Measurements from ENCODE around the gene ATXN7L1.

DNA sequence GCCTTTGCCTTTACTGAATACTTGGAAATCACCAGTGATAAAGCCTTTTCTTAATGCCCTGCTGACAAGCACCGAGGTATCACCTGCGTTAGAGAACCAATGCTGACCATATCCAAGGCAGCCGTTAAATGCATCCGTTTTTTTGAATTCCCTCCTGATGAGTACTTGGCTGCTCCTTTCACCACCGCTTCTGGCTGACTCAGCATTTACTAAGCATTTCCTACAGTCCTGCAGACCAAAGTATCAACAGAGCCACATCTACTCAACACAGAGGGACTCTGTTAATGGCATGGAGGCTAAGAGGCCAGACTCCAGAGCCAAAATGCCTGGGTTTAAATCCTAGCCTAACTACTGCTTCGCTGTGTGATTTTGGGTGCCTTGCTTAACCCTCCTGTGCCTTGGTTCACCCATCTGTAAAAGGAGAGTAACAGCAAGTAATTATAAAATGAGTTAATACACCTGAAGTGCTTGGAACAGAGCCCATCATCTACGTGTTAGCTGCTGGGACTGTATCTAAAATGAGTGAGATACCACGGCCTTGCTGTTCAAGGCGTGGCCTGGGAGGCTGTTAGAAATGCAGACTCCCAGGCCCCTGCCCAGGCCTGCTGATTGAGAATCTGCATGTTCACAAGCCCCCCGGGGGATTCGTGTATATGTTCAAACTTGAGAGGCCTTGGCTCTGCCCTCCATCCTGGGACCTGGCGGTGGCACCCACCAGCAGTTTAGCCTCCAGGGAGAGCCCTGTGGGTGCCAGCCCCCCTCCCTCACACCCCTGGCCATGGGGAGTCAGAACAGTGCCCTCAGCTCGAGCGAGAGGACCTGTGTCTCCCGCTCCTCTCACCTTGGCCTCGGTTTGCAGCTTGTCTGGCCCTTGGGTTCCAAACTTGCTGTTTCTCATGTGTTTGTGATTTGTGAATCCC is 264.3 kb downstream of the ATXN7L1 start:
- TF ChIP-seq, protein P1, sequence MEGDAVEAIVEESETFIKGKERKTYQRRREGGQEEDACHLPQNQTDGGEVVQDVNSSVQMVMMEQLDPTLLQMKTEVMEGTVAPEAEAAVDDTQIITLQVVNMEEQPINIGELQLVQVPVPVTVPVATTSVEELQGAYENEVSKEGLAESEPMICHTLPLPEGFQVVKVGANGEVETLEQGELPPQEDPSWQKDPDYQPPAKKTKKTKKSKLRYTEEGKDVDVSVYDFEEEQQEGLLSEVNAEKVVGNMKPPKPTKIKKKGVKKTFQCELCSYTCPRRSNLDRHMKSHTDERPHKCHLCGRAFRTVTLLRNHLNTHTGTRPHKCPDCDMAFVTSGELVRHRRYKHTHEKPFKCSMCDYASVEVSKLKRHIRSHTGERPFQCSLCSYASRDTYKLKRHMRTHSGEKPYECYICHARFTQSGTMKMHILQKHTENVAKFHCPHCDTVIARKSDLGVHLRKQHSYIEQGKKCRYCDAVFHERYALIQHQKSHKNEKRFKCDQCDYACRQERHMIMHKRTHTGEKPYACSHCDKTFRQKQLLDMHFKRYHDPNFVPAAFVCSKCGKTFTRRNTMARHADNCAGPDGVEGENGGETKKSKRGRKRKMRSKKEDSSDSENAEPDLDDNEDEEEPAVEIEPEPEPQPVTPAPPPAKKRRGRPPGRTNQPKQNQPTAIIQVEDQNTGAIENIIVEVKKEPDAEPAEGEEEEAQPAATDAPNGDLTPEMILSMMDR (conservative IDR thresholded peaks at IDR 0.05) = no peak
- no peak for TF ChIP-seq EZH2 (IDR thresholded peaks at IDR 0.05; ENCODE audit: low read depth)
